ENCODE results near the gene PARD3. TPM values are rescaled to one million over a fixed set of nuclear protein-coding genes. Genes with fewer than 3 reads are reported as not detected.

Gene PARD3
- total and polyA plus RNA-seq, 2 donors from 2014 or later: 21.1 to 47.5 TPM

DNA sequence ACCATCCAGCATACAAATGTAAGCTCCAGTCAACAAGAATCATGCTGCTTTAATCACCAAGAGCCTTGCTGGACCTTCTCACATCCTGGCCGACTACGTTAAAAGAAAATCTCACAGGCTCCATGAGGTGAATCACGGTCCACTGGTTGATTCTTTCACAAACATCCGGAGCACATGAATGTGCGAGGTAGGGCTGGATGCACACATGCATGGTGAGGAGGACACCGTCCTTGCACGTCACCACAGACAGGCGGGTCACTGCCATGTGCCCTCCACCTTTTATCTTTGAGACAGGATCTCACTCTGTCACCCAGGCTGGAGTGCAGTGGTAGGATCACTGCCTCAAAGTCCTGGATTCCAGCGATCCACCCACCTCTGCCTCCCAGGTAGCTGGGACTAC, 265.1 kb downstream of the PARD3 start:
- H3K4me1 ChIP-seq (ENCODE audit: control insufficient read depth in 2 of 3, insufficient read depth in 2 of 3, low read depth in 1 of 3, low read length in 3 of 3): peaks cover 0 to 2% (median 0%) of the 10 kb centered on the region in 3 donors
- H3K9me3 ChIP-seq (ENCODE audit: control insufficient read depth in 2 of 3, insufficient read depth in 1 of 3, low read length in 3 of 3): no peaks in the 10 kb centered on the region
- no peak overlapping the region for H3K4me3 ChIP-seq (ENCODE audit: low read length in 3 of 3)
- intact Hi-C loops (cut with DNase I): no loop called here
- no peak overlapping the region for H3K27ac ChIP-seq (ENCODE audit: low read depth in 2 of 2, low read length in 2 of 2)
- no peaks in the 10 kb centered on the region for H3K27me3 ChIP-seq (ENCODE audit: control insufficient read depth, insufficient read depth, low read length)
- no peak for FAIRE-seq
- H3K9ac ChIP-seq (ENCODE audit: low read length in 3 of 3): no peak overlapping the region
- H3K36me3 ChIP-seq (ENCODE audit: control insufficient read depth in 2 of 3, insufficient read depth in 3 of 3, low read length in 3 of 3): no peaks in the 10 kb centered on the region
- DNase-seq: no peak
- TF ChIP-seq, protein P1, sequence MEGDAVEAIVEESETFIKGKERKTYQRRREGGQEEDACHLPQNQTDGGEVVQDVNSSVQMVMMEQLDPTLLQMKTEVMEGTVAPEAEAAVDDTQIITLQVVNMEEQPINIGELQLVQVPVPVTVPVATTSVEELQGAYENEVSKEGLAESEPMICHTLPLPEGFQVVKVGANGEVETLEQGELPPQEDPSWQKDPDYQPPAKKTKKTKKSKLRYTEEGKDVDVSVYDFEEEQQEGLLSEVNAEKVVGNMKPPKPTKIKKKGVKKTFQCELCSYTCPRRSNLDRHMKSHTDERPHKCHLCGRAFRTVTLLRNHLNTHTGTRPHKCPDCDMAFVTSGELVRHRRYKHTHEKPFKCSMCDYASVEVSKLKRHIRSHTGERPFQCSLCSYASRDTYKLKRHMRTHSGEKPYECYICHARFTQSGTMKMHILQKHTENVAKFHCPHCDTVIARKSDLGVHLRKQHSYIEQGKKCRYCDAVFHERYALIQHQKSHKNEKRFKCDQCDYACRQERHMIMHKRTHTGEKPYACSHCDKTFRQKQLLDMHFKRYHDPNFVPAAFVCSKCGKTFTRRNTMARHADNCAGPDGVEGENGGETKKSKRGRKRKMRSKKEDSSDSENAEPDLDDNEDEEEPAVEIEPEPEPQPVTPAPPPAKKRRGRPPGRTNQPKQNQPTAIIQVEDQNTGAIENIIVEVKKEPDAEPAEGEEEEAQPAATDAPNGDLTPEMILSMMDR (IDR thresholded peaks at IDR 0.05; ENCODE audit: borderline replicate concordance, extremely low read depth, insufficient read depth): no peak

DNA sequence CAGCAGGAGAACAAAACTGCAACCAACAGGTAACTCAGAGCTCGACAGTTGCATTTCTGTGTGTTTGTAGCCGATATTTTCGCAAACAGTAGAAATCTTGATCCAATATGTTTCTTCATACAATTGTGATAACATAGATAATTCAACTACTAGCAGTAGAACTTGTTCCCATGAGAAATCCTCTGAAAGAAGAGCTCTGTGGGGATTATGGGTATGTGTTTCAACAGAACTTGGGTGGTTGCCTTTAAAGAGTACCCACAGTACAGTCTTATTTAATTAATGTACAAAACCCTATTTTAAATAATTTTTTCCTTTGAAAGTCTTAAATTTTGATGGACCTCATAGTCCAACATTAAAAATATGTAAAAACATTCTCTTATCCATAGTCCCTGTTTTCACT, 266.1 kb downstream of the PARD3 start:
- FAIRE-seq (no peak), DNase-seq (no peak)
- TF ChIP-seq, protein P1 (IDR thresholded peaks at IDR 0.05; ENCODE audit: borderline replicate concordance, extremely low read depth, insufficient read depth): no peak

DNA sequence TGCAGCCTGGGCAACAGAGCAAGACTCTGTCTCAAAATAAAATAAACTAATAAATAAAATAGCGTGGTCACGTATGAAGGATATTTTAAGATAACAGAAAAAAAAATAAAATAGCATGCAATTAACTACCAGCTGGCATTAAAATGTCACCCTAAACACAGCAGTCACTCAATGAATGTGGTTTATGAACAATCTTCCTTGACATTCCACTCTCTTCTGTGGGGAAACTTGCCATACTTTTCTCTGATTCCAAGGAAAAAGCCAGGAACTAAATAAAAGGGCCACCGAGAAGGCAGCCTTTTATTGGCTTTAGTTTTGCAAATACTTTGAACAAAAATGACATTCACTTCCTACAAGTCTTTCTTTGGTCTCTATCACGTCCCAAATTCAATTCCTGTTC, 266.6 kb downstream of the PARD3 start:
- Histone ChIP-seq H3K4me1 (ENCODE audit: control insufficient read depth in 2 of 3, insufficient read depth in 2 of 3, low read depth in 1 of 3, low read length in 3 of 3) (peaks cover 0 to 2% (median 0%) of the 10 kb centered on the region in 3 donors), H3K27me3 (ENCODE audit: control insufficient read depth, insufficient read depth, low read length) (no peaks in the 10 kb centered on the region), H3K9me3 (ENCODE audit: control insufficient read depth in 2 of 3, insufficient read depth in 1 of 3, low read length in 3 of 3) (no peaks in the 10 kb centered on the region), H3K36me3 (ENCODE audit: control insufficient read depth in 2 of 3, insufficient read depth in 3 of 3, low read length in 3 of 3) (no peaks in the 10 kb centered on the region), H3K9ac (ENCODE audit: low read length in 3 of 3) (no peak overlapping the region), H3K27ac (ENCODE audit: low read depth in 2 of 2, low read length in 2 of 2) (no peak overlapping the region), H3K4me3 (ENCODE audit: low read length in 3 of 3) (no peak overlapping the region)
- no peak for DNase-seq
- TF ChIP-seq, protein P1 (IDR thresholded peaks at IDR 0.05; ENCODE audit: borderline replicate concordance, extremely low read depth, insufficient read depth): no peak
- FAIRE-seq: no peak
- intact Hi-C loops (cut with DNase I): no loop called here

More for the DNA sequence above, 266.1 kb downstream of the PARD3 start:
- Histone ChIP-seq H3K4me1 (ENCODE audit: control insufficient read depth in 2 of 3, insufficient read depth in 2 of 3, low read depth in 1 of 3, low read length in 3 of 3) (peaks cover 0 to 2% (median 0%) of the 10 kb centered on the region in 3 donors), H3K9ac (ENCODE audit: low read length in 3 of 3) (no peak overlapping the region), H3K27ac (ENCODE audit: low read depth in 2 of 2, low read length in 2 of 2) (no peak overlapping the region), H3K9me3 (ENCODE audit: control insufficient read depth in 2 of 3, insufficient read depth in 1 of 3, low read length in 3 of 3) (no peaks in the 10 kb centered on the region), H3K27me3 (ENCODE audit: control insufficient read depth, insufficient read depth, low read length) (no peaks in the 10 kb centered on the region), H3K4me3 (ENCODE audit: low read length in 3 of 3) (no peak overlapping the region), H3K36me3 (ENCODE audit: control insufficient read depth in 2 of 3, insufficient read depth in 3 of 3, low read length in 3 of 3) (no peaks in the 10 kb centered on the region)
- intact Hi-C loops (cut with DNase I): no loop called here

DNA sequence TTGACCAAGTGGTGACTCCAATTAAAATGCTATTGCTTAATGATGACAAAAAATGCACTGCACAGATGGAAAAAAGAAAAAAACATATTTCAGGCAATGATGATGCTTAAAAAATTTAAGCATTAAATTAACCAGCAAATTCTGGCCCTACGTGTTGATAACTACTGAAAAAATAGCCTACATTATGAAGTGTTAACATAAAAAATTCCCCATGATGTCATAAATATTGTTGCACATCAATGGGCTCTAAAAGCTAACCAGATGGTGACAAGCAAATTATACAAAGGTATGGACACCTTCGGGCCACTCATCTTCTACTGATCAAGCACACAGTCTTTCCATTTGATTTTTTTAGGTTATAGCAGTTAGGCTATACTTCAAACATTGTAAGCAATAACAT, 267.4 kb downstream of the PARD3 start:
- DNase-seq: no peak
- intact Hi-C loops (cut with DNase I): no loop called here
- FAIRE-seq: no peak
- Histone ChIP-seq H3K4me3 (ENCODE audit: low read length in 3 of 3) (no peak overlapping the region), H3K36me3 (ENCODE audit: control insufficient read depth in 2 of 3, insufficient read depth in 3 of 3, low read length in 3 of 3) (no peaks in the 10 kb centered on the region), H3K27me3 (ENCODE audit: control insufficient read depth, insufficient read depth, low read length) (no peaks in the 10 kb centered on the region), H3K9ac (ENCODE audit: low read length in 3 of 3) (no peak overlapping the region), H3K9me3 (ENCODE audit: control insufficient read depth in 2 of 3, insufficient read depth in 1 of 3, low read length in 3 of 3) (no peaks in the 10 kb centered on the region), H3K4me1 (ENCODE audit: control insufficient read depth in 2 of 3, insufficient read depth in 2 of 3, low read depth in 1 of 3, low read length in 3 of 3) (peaks cover 0 to 2% (median 0%) of the 10 kb centered on the region in 3 donors), H3K27ac (ENCODE audit: low read depth in 2 of 2, low read length in 2 of 2) (no peak overlapping the region)
- TF ChIP-seq, protein P1 (IDR thresholded peaks at IDR 0.05; ENCODE audit: borderline replicate concordance, extremely low read depth, insufficient read depth): no peak

All from kidney (tissue), 14 donors.